ENCODE measurements around the gene CNTNAP5. TPM values are rescaled to one million over a fixed set of nuclear protein-coding genes. Genes with fewer than 3 reads are reported as not detected.

The CNTNAP5 gene
- total and polyA plus RNA-seq, 4 donors = not detected

GRCh38 chr2:124536591-124536990 is 511.5 kb downstream of the CNTNAP5 start:
- Histone ChIP-seq H3K4me1 (ENCODE audit: control insufficient read depth in 4 of 4, insufficient read depth in 4 of 4, low read length in 3 of 4) (peaks cover 0 to 4% (median 0%) of the 10 kb centered on the region in 4 donors), H3K9me3 (ENCODE audit: control insufficient read depth in 4 of 4, low read length in 3 of 4) (no peaks in the 10 kb centered on the region), H3K27me3 (ENCODE audit: control insufficient read depth in 4 of 4, insufficient read depth in 4 of 4, low read length in 3 of 4) (no peaks in the 10 kb centered on the region), H3K27ac (ENCODE audit: low read depth in 1 of 2, low read length in 2 of 2) (no peak overlapping the region), H3K4me3 (ENCODE audit: low read depth in 1 of 3, low read length in 3 of 3) (no peak overlapping the region), H3K9ac (ENCODE audit: low read depth in 1 of 2, low read length in 2 of 2) (no peak overlapping the region), H3K36me3 (ENCODE audit: control insufficient read depth in 4 of 4, insufficient read depth in 3 of 4, low read depth in 1 of 4, low read length in 3 of 4) (no peaks in the 10 kb centered on the region)
- DNase-seq (ENCODE audit: low spot score) = no peak
- TF ChIP-seq FOXA1 (IDR thresholded peaks at IDR 0.05) = no peak
- no peak for TF ChIP-seq RXRA (IDR thresholded peaks at IDR 0.05)
- no peak for TF ChIP-seq TAF1 (conservative IDR thresholded peaks at IDR 0.05)
- no peak for TF ChIP-seq NR2F2 (IDR thresholded peaks at IDR 0.05)
- TF ChIP-seq GABPA (IDR thresholded peaks at IDR 0.05 in 1 of 2, conservative IDR thresholded peaks at IDR 0.05 in 1 of 2) = no peak
- no peak for TF ChIP-seq MAX (IDR thresholded peaks at IDR 0.05)
- no peak for TF ChIP-seq YY1 (IDR thresholded peaks at IDR 0.05)
- TF ChIP-seq ZBTB33 (IDR thresholded peaks at IDR 0.05) = no peak
- no peak for TF ChIP-seq REST (IDR thresholded peaks at IDR 0.05)
- TF ChIP-seq RAD21 (IDR thresholded peaks at IDR 0.05) = no peak
- TF ChIP-seq HNF4A (conservative IDR thresholded peaks at IDR 0.05) = no peak
- no peak for TF ChIP-seq FOXA2 (IDR thresholded peaks at IDR 0.05)
- TF ChIP-seq EGR1 (IDR thresholded peaks at IDR 0.05; ENCODE audit: low read depth in 2 of 2) = no peak
- TF ChIP-seq JUND (IDR thresholded peaks at IDR 0.05) = no peak
- TF ChIP-seq SP1 (IDR thresholded peaks at IDR 0.05) = no peak
- TF ChIP-seq ATF3 (IDR thresholded peaks at IDR 0.05) = no peak
- TF ChIP-seq CTCF (IDR thresholded peaks at IDR 0.05; ENCODE audit: low read depth, low read length, missing input control) = no peak
- WGBS = 76% methylated on average over 5 of the region's 5 CpGs
